Pulmonary artery endothelial cell (primary cell): ENCODE results near the gene SALL4. TPM values are rescaled to one million over a fixed set of nuclear protein-coding genes. Genes with fewer than 3 reads are reported as not detected.
"Not testable (repeated sequence)": the region's sequence is repeated elsewhere in the genome, so short reads cannot be mapped to it uniquely, and the experiment has no call there.

Experiments used
- DNase-seq: peaks from one replicate; pipeline ENCODE4 v3.0.0-alpha.2; 2011; ENCODE audit warnings: low read depth, low spot score
- total RNA-seq: library from RNA; depleted of rRNA; stranded (reverse); fragments of >200 nt; gene quantifications from 2 replicates; pipeline ENCODE4 v1.2.3, GENCODE V29; 2014

SALL4 gene
- total RNA-seq, 1 donor from 2014 or later, result under 0.01 TPM

DNA sequence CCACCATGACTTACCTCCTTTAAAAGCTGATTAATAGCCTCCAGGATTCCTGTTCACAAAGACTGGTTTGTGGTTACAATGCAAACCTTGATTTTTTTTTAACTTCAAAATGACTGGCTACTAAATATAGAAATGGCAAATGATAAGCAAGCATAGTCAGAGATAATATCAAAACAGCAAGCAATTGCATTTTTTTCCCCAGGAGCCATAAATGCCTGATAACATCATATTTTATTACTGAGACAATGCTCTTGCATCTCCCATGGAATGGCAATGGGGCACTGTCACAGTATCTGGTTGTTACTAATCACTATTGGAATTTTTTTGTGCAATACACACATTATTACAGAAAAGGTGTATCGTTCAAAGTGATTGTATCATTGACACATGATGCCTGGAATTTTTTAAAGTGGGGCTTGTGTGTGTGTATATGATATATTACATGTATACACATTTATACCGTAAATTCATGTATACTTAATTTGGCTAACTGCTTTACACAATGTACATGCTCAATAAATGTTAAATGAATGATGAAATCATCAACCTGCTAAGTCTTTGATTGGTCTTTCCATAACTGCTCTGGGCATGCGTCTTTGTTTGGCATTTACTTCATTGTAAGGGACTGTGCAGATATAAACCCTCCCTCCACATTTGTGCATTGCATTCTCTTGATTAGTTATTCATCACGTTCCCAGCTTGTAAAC, 980 bp upstream of the SALL4 start:
- DNase-seq, result no peak

DNA sequence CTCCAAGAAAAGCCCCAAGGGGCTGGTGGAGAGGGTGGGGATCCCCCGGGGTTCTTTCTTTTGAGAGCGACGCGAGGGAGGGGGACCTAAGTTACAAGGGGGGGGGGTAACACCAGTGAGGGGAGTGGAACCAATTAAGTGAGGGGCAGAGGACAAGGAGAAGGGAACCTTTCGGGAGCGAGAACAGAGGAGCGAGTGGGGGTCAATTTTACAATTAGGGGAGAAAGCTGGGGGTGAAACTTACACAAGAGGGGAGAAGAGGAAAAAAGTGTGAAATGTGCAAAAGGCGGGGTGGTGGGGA, 548 bp downstream of the SALL4 start:
- DNase-seq, result no peak

GRCh38 chr20:51801122-51801822, 1.0 kb downstream of the SALL4 start:
- no peak for DNase-seq

DNA sequence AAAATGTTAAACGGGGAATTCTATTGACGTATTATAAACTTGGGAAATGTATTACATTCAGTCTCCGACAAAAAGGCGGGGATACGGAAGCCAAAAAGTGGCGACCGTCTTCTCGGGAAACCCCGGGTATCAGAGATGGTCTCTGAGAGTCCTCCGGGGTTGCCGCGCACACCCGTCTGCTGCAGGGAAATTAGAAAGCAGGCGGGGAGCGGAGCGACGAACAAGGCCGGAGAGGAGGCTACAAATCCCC, 1.5 kb downstream of the SALL4 start:
- DNase-seq, result no peak

- DNase-seq, result no peak
These were observed 2.1 kb downstream of the SALL4 start for GRCh38 chr20:51800060-51800871.

- DNase-seq, result no peak
These were observed 2.9 kb downstream of the SALL4 start for GRCh38 chr20:51799401-51799860.

GRCh38 chr20:51797357-51798025, 4.8 kb downstream of the SALL4 start:
- DNase-seq, result no peak

DNA sequence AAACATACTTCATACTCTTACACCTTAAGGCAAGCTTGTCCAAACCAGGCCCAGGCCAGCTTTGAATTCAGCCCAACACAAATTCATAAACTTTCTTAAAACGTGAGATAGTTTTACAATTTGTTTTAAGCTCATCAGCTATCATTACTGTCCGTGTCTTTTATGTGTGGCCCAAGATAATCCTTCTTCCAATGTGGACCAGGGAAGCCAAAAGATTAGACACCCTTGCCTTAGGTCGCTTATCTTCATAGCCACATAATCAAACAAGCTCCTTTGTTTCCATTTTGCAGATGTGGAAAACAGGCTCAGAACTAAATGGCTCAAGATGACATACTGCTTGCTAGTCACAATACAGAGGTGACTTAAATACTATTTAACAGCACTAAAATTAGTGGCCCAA, 6.0 kb downstream of the SALL4 start:
- DNase-seq, result no peak

DNA sequence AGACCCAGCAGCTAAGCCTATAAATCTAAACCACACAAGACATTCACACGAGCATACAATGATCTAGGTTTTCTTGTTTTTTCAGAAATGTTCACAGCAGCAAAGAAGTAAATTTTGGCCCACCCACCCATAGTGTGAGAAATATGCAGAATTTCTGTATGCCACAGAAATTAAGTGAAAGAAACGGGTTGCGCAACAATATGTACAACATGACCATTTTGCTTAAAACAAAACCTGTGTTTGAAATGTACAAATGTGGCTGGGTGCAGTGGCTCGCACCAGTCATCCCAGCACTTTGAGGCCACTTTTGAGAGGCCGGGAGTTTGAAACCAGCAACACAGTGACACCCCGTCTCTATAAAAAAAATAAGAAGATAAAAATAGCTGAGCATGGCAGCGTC, 9.4 kb downstream of the SALL4 start:
- no peak for DNase-seq

- no peak for DNase-seq
These were observed 10.7 kb downstream of the SALL4 start for GRCh38 chr20:51791626-51792025.

- no peak for DNase-seq
These were observed 12.1 kb downstream of the SALL4 start for GRCh38 chr20:51790256-51790655.

GRCh38 chr20:51789434-51789833, 12.9 kb downstream of the SALL4 start:
- no peak for DNase-seq

DNA sequence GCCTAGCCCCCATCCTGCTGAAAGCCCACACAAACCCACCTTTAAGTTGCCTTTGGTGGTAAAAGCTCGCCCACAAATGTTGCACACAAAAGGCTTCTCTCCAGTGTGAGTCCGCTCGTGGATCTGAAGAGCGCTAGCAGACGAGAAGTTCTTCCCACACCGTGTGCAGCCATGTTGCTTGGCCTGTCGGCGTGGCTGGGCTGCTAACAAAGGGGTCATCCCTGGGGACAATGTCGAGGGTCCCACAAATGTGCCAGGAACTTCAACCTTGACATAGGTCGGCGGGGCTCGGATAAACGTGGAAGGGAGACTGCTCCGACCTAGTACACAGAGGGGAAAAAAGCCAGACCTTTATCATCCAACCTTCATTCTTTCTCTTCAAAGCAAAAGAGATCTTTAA, 13.5 kb downstream of the SALL4 start:
- DNase-seq, result no peak

DNA sequence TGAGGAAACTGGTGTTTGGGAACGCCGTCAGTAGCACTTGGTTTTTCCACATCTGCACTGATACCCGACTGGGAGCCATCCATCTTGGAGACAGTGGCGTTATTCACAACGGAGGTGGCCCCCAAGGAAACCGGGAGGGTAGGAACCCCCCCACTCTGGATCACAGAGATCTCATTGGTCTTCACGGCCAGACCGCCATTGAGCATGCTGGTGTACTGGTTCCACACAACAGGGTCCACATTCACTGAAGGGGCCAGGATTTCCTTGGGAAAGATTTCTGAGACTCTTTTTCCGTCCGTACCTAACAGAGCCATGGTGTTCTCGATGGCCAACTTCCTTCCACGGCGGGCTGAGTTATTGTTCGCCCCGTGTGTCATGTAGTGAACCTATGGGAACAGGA, 18.0 kb downstream of the SALL4 start:
- DNase-seq, result no peak

DNA sequence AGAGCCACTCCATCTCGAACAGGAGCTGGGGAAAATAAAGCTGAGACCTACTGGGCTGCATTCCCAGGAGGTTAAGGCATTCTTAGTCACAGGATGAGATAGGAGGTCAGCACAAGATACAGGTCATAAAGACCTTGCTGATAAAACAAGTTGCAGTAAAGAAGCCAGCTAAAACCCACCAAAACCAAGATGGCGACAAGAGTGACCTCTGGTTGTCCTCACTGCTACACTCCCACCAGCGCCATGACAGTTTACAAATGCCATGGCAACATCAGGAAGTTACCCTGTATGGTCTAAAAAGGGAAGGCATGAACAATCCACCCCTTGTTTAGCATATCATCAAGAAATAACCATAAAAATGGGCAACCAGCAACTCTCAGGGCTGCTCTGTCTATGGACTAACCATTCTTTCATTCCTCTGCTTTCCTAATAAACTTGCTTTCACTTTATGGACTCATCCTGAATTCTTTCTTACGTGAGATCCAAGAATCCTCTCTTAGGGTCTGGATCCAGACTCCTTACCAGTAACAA, 24.0 kb downstream of the SALL4 start:
- not testable (repeated sequence) for DNase-seq

- no peak for DNase-seq
These were observed 27.1 kb downstream of the SALL4 start for GRCh38 chr20:51775241-51775640.

GRCh38 chr20:51772236-51772635, 30.1 kb downstream of the SALL4 start:
- DNase-seq, result no peak

DNA sequence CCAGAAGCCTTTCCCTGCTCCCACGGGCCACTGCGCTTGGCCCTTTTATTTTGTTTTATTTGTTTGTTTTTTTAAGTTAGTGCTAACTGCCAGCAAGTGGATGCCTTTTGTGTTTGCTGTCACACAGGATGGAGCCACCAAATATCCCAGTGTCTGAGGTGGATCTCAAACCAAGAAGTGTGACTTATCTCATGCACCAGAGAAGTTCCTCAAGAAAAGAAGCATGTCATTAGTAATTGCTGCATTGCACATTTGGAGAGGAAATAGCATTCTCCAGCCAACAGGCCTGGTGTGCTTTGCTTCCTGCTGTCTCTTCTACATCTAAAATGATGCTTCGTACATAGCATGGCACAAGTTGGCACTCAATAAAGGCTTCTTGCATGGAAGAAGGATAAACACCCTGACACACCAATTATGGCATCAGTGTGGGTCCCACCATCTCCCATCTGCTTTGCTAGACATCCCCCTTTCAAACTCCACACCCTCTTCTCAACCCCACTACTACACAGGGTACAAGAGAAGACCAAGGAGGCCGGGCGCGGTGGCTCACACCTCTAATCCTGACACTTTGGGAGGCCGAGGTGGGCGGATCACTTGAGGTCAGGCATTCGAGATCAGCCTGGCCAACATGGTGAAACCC, 32.2 kb downstream of the SALL4 start:
- no peak for DNase-seq

GRCh38 chr20:51768759-51769517, 33.4 kb downstream of the SALL4 start:
- no peak for DNase-seq

DNA sequence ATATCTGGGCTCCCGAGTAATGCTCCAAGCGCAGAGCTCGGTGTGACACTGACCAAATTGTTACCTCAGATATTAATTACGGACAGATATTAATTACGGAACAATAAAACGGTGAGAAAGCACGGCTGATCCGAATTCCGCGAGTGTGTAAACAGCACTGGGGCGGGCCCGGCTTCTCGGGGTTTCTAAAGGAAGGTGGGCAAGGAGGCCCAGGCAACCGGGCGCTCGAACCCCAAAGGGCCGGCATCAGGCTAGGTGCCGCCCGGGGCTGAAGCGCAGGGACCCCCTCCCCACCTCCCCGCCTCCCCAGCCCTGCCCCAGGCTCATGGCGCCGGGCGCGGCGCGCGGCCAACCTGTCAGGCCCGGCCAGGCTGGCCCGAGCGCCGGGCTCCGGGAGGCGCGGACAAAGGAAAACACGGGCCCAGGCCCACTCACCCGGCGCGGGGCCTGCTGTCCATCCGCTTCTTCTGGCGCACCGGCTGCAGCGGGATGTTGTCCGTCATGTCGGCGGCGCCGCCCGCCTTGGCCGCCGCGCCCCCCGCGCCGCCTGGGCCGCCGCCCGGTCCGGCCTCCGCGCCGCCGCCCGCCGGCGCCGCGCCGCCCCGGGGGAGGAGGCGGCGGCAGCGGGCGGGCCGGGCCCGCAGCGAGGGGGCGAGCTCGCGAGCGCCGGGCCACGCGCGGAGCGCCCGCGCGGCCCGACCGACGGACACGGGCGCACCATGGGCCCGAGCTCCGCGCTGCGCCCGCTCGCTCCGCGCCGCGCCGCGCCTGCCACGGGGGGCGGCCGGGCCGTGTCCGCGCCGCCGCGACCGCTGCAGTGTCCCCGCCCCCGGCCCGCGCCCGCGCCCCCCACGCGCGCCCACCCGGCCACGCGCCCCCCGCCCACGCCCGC, 34.2 kb downstream of the SALL4 start, which contains the start of gene ATP9A:
Gene ATP9A (minus strand): TSS at position 524 of the 892 bp plus-strand sequence. CDS start 21 bp downstream, at position 503.
- DNase-seq, result no peak
